AML-193 (cell line): ENCODE data around the gene TBC1D20.
"Not testable (repeated sequence)": the region's sequence is repeated elsewhere in the genome, so short reads cannot be mapped to it uniquely, and the experiment has no call there.

Experiments
- DNase-seq, 2 experiments: peaks; one replicate each; lab custom pipeline; 2025; lab: John Stamatoyannopoulos, UW

TBC1D20 gene

DNA sequence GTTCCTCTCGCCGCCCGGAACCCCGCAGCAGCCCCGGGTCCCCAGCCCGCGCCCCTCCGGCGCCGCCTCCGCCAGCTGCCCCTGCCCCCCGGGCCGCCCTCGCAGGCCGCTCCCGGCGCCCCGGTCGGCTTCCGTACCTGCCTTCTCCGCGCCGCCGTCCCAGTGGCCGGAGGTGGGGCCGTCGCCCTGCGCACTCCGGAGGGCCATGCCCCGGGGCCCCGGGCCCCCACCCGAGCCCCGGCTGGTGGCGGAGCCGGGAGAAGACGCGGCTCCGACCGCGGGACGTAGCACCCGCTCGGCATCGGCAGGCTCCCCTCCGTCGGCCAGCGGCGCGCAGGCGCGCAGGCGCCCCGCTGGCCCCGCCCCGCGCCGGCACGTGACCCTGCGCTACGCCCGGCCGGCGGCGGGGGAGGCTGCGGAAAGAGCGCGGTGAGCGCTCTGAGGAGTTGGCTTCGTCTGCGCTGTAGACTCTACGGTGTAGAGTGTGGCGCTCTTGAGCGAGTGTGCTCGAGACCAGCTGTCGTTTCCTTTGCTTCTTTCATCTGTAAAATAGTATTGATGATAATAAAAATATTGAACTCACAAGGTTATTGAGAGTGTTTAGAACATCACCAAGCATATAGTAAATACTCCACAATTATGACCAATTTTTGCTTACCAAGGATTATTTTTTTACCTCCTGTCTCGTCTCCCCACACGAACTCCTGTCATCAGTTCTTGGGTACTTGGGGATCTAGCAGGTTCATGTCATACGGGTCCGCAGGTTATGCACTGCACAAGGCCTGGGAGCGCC, at the start of gene TBC1D20:
TBC1D20 (minus strand) TSS at position 335 of the 793 bp plus-strand sequence; CDS start at position 207, 128 bp downstream.
- DNase-seq = peak; percentile 77 to 78

GRCh38 chr20:510328-511057, 48.2 kb upstream of the TBC1D20 start:
- not testable (repeated sequence) for DNase-seq

DNA sequence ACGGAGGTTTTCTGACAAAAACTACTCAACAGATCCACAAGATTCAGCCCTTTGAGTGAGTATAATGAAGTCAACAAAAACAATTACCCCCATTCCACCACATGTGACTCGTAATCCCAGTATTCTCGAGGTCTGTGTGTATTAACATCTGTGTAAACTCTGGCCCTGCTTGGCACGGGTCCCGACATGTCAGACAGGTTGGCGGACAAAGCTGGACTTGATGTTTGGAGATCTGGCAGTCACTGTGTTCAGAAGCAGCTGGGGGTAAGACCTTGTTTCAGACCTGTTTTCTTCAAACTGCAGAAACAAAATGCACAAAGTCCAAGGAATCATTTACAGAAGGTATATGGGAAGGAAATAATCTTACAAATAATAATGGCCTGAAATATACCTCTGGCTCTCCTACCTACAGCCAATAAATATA, 46.0 kb upstream of the TBC1D20 start:
- DNase-seq = not testable (repeated sequence)

DNA sequence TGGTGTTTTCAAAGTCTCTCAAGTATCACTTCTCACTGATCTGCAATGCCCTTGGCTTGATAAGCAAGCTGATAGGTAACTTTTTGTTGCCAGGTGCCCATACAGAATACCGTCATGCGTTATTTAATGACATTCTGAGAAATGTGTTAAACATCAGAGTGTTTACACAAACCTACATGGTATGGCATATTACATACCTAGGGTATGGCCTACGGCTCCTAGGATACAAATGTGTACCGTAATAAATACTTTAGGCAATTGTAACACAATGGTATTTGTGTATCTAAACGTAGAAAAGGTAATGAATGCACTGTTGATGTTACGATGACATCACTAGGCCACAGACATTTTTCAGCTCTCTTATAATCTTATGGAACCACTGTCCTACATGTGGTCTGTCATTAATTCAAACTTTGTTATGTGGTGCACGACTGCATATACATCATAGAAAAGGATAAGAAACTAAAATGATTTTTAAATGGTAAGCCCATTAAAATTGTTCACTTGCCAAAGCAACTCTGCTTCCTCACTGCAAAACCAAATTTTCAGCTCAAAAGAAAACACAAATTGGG, 45.5 kb upstream of the TBC1D20 start:
- no peak for DNase-seq

- DNase-seq = no peak
These were observed 44.8 kb upstream of the TBC1D20 start for GRCh38 chr20:507006-507758.

GRCh38 chr20:504632-505075, 42.3 kb upstream of the TBC1D20 start:
- no peak for DNase-seq

GRCh38 chr20:503048-503737, 40.9 kb upstream of the TBC1D20 start:
- no peak for DNase-seq

GRCh38 chr20:497979-498378, 35.6 kb upstream of the TBC1D20 start:
- DNase-seq = no peak

DNA sequence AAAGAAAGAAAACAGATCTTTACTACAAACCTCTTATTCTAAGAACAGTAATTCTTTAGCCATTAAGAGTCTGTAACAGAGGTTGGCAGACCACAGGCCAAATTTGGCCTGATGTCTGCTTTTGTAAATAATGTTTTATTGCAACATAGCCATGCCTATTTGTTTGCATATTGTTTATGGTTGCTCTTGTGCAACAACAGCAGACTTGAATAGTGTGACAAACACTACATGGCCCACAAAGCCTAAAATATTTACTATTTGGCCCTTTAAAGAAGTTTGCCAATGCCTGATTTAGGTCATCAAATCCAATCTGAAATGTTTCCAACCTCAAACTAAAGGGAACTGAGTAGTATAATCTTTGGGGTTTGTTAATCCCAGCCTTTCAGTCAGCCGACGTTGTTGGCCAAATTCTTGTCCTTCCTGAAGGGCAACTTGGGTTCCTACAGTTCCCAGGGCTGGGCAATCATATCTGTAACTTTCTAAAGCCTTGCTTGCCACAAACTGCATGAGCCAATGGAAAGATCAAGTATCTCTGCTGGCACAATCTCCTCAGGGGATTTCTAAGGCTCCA, 33.9 kb upstream of the TBC1D20 start:
- no peak for DNase-seq

GRCh38 chr20:492159-492558, 29.8 kb upstream of the TBC1D20 start:
- DNase-seq = no peak

GRCh38 chr20:487655-488054, 25.3 kb upstream of the TBC1D20 start:
- no peak for DNase-seq

- DNase-seq = no peak
These were observed 21.7 kb upstream of the TBC1D20 start for GRCh38 chr20:483815-484644.

- no peak for DNase-seq
These were observed 18.8 kb upstream of the TBC1D20 start for GRCh38 chr20:481167-481566.

DNA sequence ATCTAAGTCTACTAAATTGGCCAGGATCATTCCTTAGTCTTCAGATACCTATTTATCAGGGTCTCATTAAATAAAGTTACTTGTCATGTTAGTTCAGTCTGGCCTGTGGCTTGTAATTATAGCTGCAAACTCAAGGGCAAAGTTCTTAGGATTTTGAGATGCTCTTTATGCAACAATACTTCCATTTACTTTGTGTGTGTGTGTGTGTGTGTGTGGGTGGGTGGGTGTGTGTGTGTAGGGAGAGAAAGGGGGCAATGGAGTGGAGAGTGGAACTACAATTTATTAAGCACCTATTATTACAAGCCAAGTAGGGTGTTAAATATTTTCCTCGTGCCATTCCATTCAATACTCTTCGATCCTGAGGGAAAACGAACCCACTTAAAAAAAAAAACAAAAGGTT, 17.7 kb upstream of the TBC1D20 start:
- no peak for DNase-seq

DNA sequence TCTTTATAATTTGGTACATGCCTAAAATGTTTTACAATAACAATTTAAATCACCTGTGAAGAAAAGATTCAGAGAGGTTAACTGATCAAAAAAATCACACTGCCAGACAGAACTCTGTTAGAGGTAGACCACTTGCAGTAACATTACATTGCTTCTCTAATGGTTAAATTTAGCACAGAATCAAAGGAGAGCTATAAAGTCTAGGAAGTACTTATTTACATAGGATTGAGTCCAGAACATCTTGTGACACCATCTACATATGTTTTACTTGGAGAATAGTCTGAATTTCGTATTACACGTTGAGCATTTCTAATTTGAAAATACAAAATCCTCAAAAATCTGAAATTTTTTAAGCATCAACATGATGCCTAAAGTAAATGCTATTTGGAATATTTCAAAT, 17.2 kb upstream of the TBC1D20 start:
- no peak for DNase-seq

GRCh38 chr20:478949-479429, 16.7 kb upstream of the TBC1D20 start:
- DNase-seq = peak; percentile 69 to 74

GRCh38 chr20:478010-478948, 15.9 kb upstream of the TBC1D20 start:
- DNase-seq = no peak

DNA sequence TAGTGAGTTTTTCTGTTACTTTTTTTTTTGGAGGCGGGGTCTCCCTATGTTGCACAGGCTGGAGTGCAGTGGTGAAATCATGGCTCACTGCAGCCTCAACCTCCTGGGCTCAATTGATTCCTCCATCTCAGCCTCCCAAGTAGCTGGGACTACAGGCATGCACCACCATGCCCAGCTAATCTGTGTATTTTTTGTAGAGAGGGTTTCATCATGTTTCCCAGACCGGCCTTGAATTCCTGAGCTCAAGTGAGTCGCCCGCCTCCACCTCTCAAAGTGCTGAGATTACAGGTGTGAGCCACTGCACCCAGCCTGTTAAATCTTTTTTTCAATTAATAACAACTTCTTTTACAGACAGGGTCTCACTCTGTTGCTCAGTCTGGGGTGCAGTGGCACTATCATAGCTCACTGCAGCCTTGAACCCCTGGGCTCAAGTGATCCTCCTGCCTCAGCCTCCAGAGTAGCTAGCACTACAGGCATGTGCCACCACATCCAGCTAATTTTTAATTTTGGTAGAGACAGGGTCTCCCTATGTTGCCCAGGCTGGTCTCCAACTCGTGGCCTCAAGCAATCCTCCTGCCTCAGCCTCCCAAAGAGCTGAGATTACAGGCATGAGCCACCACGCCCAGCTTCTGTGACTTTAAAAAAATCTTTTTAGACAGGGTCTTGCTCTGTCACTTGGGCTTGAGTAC, 14.4 kb upstream of the TBC1D20 start:
- DNase-seq = not testable (repeated sequence)
